ENCODE measurements around the gene CWC27.
A peak's percentile ranks its signal among the peaks of the same experiment; 100 is the strongest.

The CWC27 gene

GRCh38 chr5:65014769-65015168, 246.0 kb downstream of the CWC27 start:
- no peak overlapping the region for H3K4me3 ChIP-seq (ENCODE audit: low read depth in 1 of 2, low read length in 1 of 2)
- TF ChIP-seq CTCF (IDR thresholded peaks at IDR 0.05), result no peak
- H3K9me3 ChIP-seq, result no peaks in the 10 kb centered on the region
- no peak overlapping the region for H3K27ac ChIP-seq
- H3K4me1 ChIP-seq (ENCODE audit: control insufficient read depth in 1 of 2, insufficient read depth in 1 of 2, low read depth in 1 of 2, low read length in 1 of 2), result peaks cover 12 to 24% of the 10 kb centered on the region in 2 experiments
- no peaks in the 10 kb centered on the region for H3K36me3 ChIP-seq
- H3K27me3 ChIP-seq, result no peaks in the 10 kb centered on the region

GRCh38 chr5:65015767-65016166, 247.0 kb downstream of the CWC27 start:
- TF ChIP-seq CTCF (IDR thresholded peaks at IDR 0.05), result no peak
- Histone ChIP-seq H3K9me3 (no peaks in the 10 kb centered on the region), H3K4me1 (ENCODE audit: control insufficient read depth in 1 of 2, insufficient read depth in 1 of 2, low read depth in 1 of 2, low read length in 1 of 2) (peaks cover 12 to 24% of the 10 kb centered on the region in 2 experiments), H3K4me3 (ENCODE audit: low read depth in 1 of 2, low read length in 1 of 2) (no peak overlapping the region), H3K27ac (no peak overlapping the region), H3K36me3 (no peaks in the 10 kb centered on the region), H3K27me3 (no peaks in the 10 kb centered on the region)

- Histone ChIP-seq H3K36me3 (no peaks in the 10 kb centered on the region), H3K9me3 (no peaks in the 10 kb centered on the region), H3K27me3 (no peaks in the 10 kb centered on the region), H3K4me1 (ENCODE audit: control insufficient read depth in 1 of 2, insufficient read depth in 1 of 2, low read depth in 1 of 2, low read length in 1 of 2) (peaks cover 12 to 24% of the 10 kb centered on the region in 2 experiments), H3K4me3 (ENCODE audit: low read depth in 1 of 2, low read length in 1 of 2) (no peak overlapping the region), H3K27ac (peak overlapping the region; percentile 56)
- TF ChIP-seq CTCF (IDR thresholded peaks at IDR 0.05), result no peak
Observed at GRCh38 chr5:65017636-65018035, 248.9 kb downstream of the CWC27 start.

GRCh38 chr5:65018763-65019162, 250.0 kb downstream of the CWC27 start:
- peaks cover 12 to 24% of the 10 kb centered on the region in 2 experiments for H3K4me1 ChIP-seq (ENCODE audit: control insufficient read depth in 1 of 2, insufficient read depth in 1 of 2, low read depth in 1 of 2, low read length in 1 of 2)
- no peaks in the 10 kb centered on the region for H3K9me3 ChIP-seq
- no peak overlapping the region for H3K27ac ChIP-seq
- no peaks in the 10 kb centered on the region for H3K27me3 ChIP-seq
- no peak overlapping the region for H3K4me3 ChIP-seq (ENCODE audit: low read depth in 1 of 2, low read length in 1 of 2)
- H3K36me3 ChIP-seq, result no peaks in the 10 kb centered on the region
- TF ChIP-seq CTCF (IDR thresholded peaks at IDR 0.05), result no peak

GRCh38 chr5:65020492-65020891, 251.8 kb downstream of the CWC27 start:
- no peaks in the 10 kb centered on the region for H3K36me3 ChIP-seq
- H3K27ac ChIP-seq, result no peak overlapping the region
- H3K27me3 ChIP-seq, result no peaks in the 10 kb centered on the region
- H3K9me3 ChIP-seq, result no peaks in the 10 kb centered on the region
- H3K4me1 ChIP-seq (ENCODE audit: control insufficient read depth in 1 of 2, insufficient read depth in 1 of 2, low read depth in 1 of 2, low read length in 1 of 2), result peaks cover 12 to 24% of the 10 kb centered on the region in 2 experiments
- no peak for TF ChIP-seq CTCF (IDR thresholded peaks at IDR 0.05)
- no peak overlapping the region for H3K4me3 ChIP-seq (ENCODE audit: low read depth in 1 of 2, low read length in 1 of 2)
